HEK293 (cell line): ENCODE measurements around the gene SLAMF9.

Experiments used
- CTCF ChIA-PET: fragments of 350-600 bp; formaldehyde crosslinking; extraction: SDS; loops from one replicate; lab custom pipeline; 2021; ENCODE audit warnings: antibody characterized with exemption; lab: Yijun Ruan, JAX
- POLR2A ChIA-PET: fragments of 300-600 bp; formaldehyde crosslinking; extraction: SDS; loops from one replicate; lab custom pipeline; 2020; ENCODE audit warnings: antibody characterized with exemption, inconsistent platforms; lab: Yijun Ruan, JAX
- H3K27ac ChIP-seq: fragments of 200-500 bp; sonication (Bioruptor generic); 2 replicates; pipeline ENCODE4 v1.5.1; 2014; ENCODE audit warnings: low read depth, low read length, control low read depth, inconsistent platforms; ENCODE audit errors: extremely low read depth
- H3K36me3 ChIP-seq, 2 experiments: fragments of 200-500 bp in 1 of 2; sonication (Bioruptor generic) in 1 of 2; 1 replicate in 1 of 2; 2 replicates in 1 of 2; pipeline ENCODE4 v1.5.1; 2014 to 2017; ENCODE audit warnings: inconsistent platforms in 2 of 2, low read length in 2 of 2; ENCODE audit not compliant: control insufficient read depth in 2 of 2, insufficient read depth in 1 of 2
- H3K4me1 ChIP-seq: fragments of 200-500 bp; sonication (Bioruptor generic); 2 replicates; pipeline ENCODE4 v1.5.1; 2014; ENCODE audit warnings: mild to moderate bottlenecking, low read length, inconsistent platforms; ENCODE audit not compliant: control insufficient read depth, insufficient read depth
- H3K4me3 ChIP-seq: 2 replicates; pipeline ENCODE4 v1.5.1; 2011; ENCODE audit warnings: low read depth, mild to moderate bottlenecking, control low read depth, low read length, moderate library complexity
- H3K9me3 ChIP-seq: fragments of 200-500 bp; sonication (Bioruptor generic); 2 replicates; pipeline ENCODE4 v1.5.1; 2014; ENCODE audit warnings: low read depth, low read length, inconsistent platforms; ENCODE audit not compliant: control insufficient read depth, insufficient read depth
- GLIS2 ChIP-seq: fragments of 450-650 bp; formaldehyde crosslinking; IDR thresholded peaks from 2 replicates; pipeline ENCODE4 v1.5.1; 2016; ENCODE audit warnings: missing biosample characterization, missing genetic modification characterization
- HOXA7 ChIP-seq: sonication (generic); formaldehyde crosslinking; IDR thresholded peaks from 2 replicates; pipeline ENCODE4 v1.8.1; 2022; ENCODE audit warnings: missing genetic modification reagents, borderline replicate concordance
- KLF10 ChIP-seq: fragments of 450-650 bp; IDR thresholded peaks from 2 replicates; pipeline ENCODE4 v1.5.1; 2018; ENCODE audit warnings: missing biosample characterization, mild to moderate bottlenecking, missing genetic modification characterization
- KLF7 ChIP-seq: fragments of 450-650 bp; formaldehyde crosslinking; IDR thresholded peaks from 2 replicates; pipeline ENCODE4 v1.5.1; 2016; ENCODE audit warnings: missing biosample characterization, missing genetic modification characterization, borderline replicate concordance
- PATZ1 ChIP-seq: fragments of 450-650 bp; formaldehyde crosslinking; IDR thresholded peaks from 2 replicates; pipeline ENCODE4 v1.5.1; 2016; ENCODE audit warnings: missing biosample characterization, missing genetic modification characterization
- REST ChIP-seq: fragments of 450-650 bp; formaldehyde crosslinking; IDR thresholded peaks from 2 replicates; pipeline ENCODE4 v1.5.1; 2016; ENCODE audit warnings: missing biosample characterization, missing genetic modification characterization
- SP3 ChIP-seq: fragments of 450-650 bp; formaldehyde crosslinking; IDR thresholded peaks from 2 replicates; pipeline ENCODE4 v1.5.1; 2016; ENCODE audit warnings: missing biosample characterization, missing genetic modification characterization
- TRIM28 ChIP-seq: IDR thresholded peaks from 2 replicates; pipeline ENCODE4 v1.6.1; 2011; ENCODE audit warnings: low read length, control low read depth, borderline replicate concordance
- ZBTB1 ChIP-seq: fragments of 450-650 bp; formaldehyde crosslinking; IDR thresholded peaks from 2 replicates; pipeline ENCODE4 v1.5.1; 2016; ENCODE audit warnings: missing biosample characterization, missing genetic modification characterization
- ZBTB11 ChIP-seq: fragments of 450-650 bp; formaldehyde crosslinking; conservative IDR thresholded peaks from 2 replicates; pipeline ENCODE4 v1.5.1; 2016; ENCODE audit warnings: low read depth, missing biosample characterization, missing genetic modification characterization
- ZBTB21 ChIP-seq: fragments of 450-650 bp; formaldehyde crosslinking; IDR thresholded peaks from 2 replicates; pipeline ENCODE4 v1.5.1; 2017; ENCODE audit warnings: missing biosample characterization, missing genetic modification characterization
- ZNF175 ChIP-seq: fragments of 450-650 bp; formaldehyde crosslinking; IDR thresholded peaks from 2 replicates; pipeline ENCODE4 v1.5.1; 2016; ENCODE audit warnings: missing biosample characterization, missing genetic modification characterization
- ZNF501 ChIP-seq: fragments of 450-650 bp; formaldehyde crosslinking; IDR thresholded peaks from 2 replicates; pipeline ENCODE4 v1.5.1; 2016; ENCODE audit warnings: missing biosample characterization, missing genetic modification characterization
- ZNF529 ChIP-seq: fragments of 450-650 bp; formaldehyde crosslinking; IDR thresholded peaks from 2 replicates; pipeline ENCODE4 v1.5.1; 2017; ENCODE audit warnings: missing genetic modification characterization, missing biosample characterization; ENCODE audit not compliant: insufficient replicate concordance
- ZNF558 ChIP-seq: fragments of 450-650 bp; formaldehyde crosslinking; IDR thresholded peaks from 2 replicates; pipeline ENCODE4 v1.5.1; 2016; ENCODE audit warnings: missing biosample characterization, missing genetic modification characterization
- ZNF610 ChIP-seq: fragments of 450-650 bp; formaldehyde crosslinking; IDR thresholded peaks from 2 replicates; pipeline ENCODE4 v1.5.1; 2016; ENCODE audit warnings: missing biosample characterization, missing genetic modification characterization, borderline replicate concordance
- ZNF664 ChIP-seq: fragments of 450-650 bp; formaldehyde crosslinking; IDR thresholded peaks from 2 replicates; pipeline ENCODE4 v1.5.1; 2016; ENCODE audit warnings: missing biosample characterization, missing genetic modification characterization
- ZNF704 ChIP-seq: fragments of 450-650 bp; formaldehyde crosslinking; IDR thresholded peaks from 2 replicates; pipeline ENCODE4 v1.5.1; 2016; ENCODE audit warnings: missing biosample characterization, missing genetic modification characterization
- ZNF76 ChIP-seq: fragments of 450-650 bp; formaldehyde crosslinking; IDR thresholded peaks from 2 replicates; pipeline ENCODE4; 2016; ENCODE audit warnings: low read depth, missing biosample characterization, missing genetic modification characterization, borderline replicate concordance
- ZNF830 ChIP-seq: fragments of 450-650 bp; IDR thresholded peaks from 2 replicates; pipeline ENCODE4 v1.5.0; 2018; ENCODE audit warnings: missing biosample characterization, missing genetic modification characterization, low read depth, mild to moderate bottlenecking, moderate library complexity

SLAMF9 gene

GRCh38 chr1:159978107-159978398 lies 24.0 kb upstream of the SLAMF9 start:
- no peaks in the 10 kb centered on the region for H3K4me1 ChIP-seq
- no peaks in the 10 kb centered on the region for H3K9me3 ChIP-seq
- no peak overlapping the region for H3K27ac ChIP-seq
- no peak overlapping the region for H3K4me3 ChIP-seq
- no peak for TF ChIP-seq KLF10 (tag by site-specific recombination)
- TF ChIP-seq REST (tag by site-specific recombination) = no peak
- no peak for TF ChIP-seq ZNF501
- no peak for TF ChIP-seq GLIS2 (tag by site-specific recombination)
- TF ChIP-seq ZNF175 (tag by site-specific recombination) = no peak
- TF ChIP-seq ZNF76 (tag by site-specific recombination) = no peak
- no peak for TF ChIP-seq ZNF664 (tag by site-specific recombination)
- CTCF ChIA-PET = interaction anchor here (0.8 kb wide), 1 partner anchor 28 kb away, joined by 3 read pairs; no protein-coding TSS in a partner anchor
- POLR2A ChIA-PET = no interaction called here
- H3K36me3 ChIP-seq = no peaks in the 10 kb centered on the region

- POLR2A ChIA-PET = no interaction called here
- CTCF ChIA-PET = interaction anchor here (0.6 to 1.2 kb wide), 4 partner anchors 21 to 199 kb away, joined by 3 to 5 read pairs (median 4); no protein-coding TSS in a partner anchor
- H3K36me3 ChIP-seq = no peaks in the 10 kb centered on the region
These were observed 23.5 kb upstream of the SLAMF9 start for GRCh38 chr1:159977364-159978106.

More at GRCh38 chr1:159977364-159978106, 23.5 kb upstream of the SLAMF9 start:
- TF ChIP-seq HOXA7 (CRISPR knock-in tag) (no peak), SP3 (tag by site-specific recombination) (no peak), ZBTB21 (tag by site-specific recombination) (no peak), TRIM28 (no peak), ZBTB1 (no peak), ZNF704 (tag by site-specific recombination) (no peak), ZNF610 (tag by site-specific recombination) (no peak), ZBTB11 (no peak), KLF7 (tag by site-specific recombination) (no peak), ZNF830 (tag by site-specific recombination) (no peak), PATZ1 (tag by site-specific recombination) (no peak), ZNF529 (tag by site-specific recombination) (no peak), ZNF76 (tag by site-specific recombination) (no peak), ZNF558 (tag by site-specific recombination) (no peak)
- TF ChIP-seq, all 188 proteins: peak for 0
- Histone ChIP-seq H3K27ac (no peak overlapping the region), H3K4me1 (no peaks in the 10 kb centered on the region), H3K9me3 (no peaks in the 10 kb centered on the region), H3K4me3 (no peak overlapping the region)
